Cardiac muscle cell (in vitro differentiated cells and primary cell): Measurements from ENCODE around the gene DNAJB6. TPM values are rescaled to one million over a fixed set of nuclear protein-coding genes. Genes with fewer than 3 reads are reported as not detected.

ENCODE experiments used
- DNase-seq, 2 donors: peaks; one replicate each; pipeline versions ENCODE4 v3.0.0 to v3.0.0-alpha.2; 2010 to 2017; ENCODE audit warnings: low read depth in 1 of 2, low spot score in 1 of 2
- H3K27ac ChIP-seq: fragments of 200-600 bp; sonication (generic); 2 replicates; pipeline ENCODE4 v1.5.1; 2016
- H3K27me3 ChIP-seq: fragments of 200-600 bp; sonication (generic); 2 replicates; pipeline ENCODE4 v1.6.0; 2016; ENCODE audit warnings: control low read depth
- H3K36me3 ChIP-seq: fragments of 200-600 bp; sonication (generic); 2 replicates; pipeline ENCODE4 v1.5.1; 2016; ENCODE audit warnings: control low read depth
- H3K4me1 ChIP-seq: fragments of 200-600 bp; sonication (generic); 2 replicates; pipeline ENCODE4 v1.8.1; 2017; ENCODE audit warnings: low read depth, mild to moderate bottlenecking, mixed run types
- H3K4me3 ChIP-seq: fragments of 200-600 bp; sonication (generic); 2 replicates; pipeline ENCODE4 v1.5.1; 2016; ENCODE audit warnings: mild to moderate bottlenecking
- H3K9me3 ChIP-seq: fragments of 200-600 bp; sonication (generic); 2 replicates; pipeline ENCODE4 v1.5.1; 2017; ENCODE audit warnings: low read depth, mild to moderate bottlenecking, control low read depth
- polyA plus RNA-seq: library from polyadenylated mRNA; unstranded; fragments of >200 nt; fragmentation: Nextera tagmentation; extraction: Ambion mirVana; gene quantifications from 2 replicates; pipeline ENCODE4 v1.2.1, GENCODE V29; 2016
- total RNA-seq: library from RNA; depleted of rRNA; stranded (reverse); fragments of >200 nt; gene quantifications from 2 replicates; pipeline ENCODE4 v1.2.3, GENCODE V29; 2016
- TF ChIP-seq, protein P1 (sequence below): IDR thresholded peaks from 2 replicates; pipeline ENCODE4 v1.5.1; 2012; ENCODE audit warnings: low read depth, mild to moderate bottlenecking, low read length

Gene DNAJB6
- total and polyA plus RNA-seq, 2 experiments from 2014 or later = 110 to 137 TPM

DNA sequence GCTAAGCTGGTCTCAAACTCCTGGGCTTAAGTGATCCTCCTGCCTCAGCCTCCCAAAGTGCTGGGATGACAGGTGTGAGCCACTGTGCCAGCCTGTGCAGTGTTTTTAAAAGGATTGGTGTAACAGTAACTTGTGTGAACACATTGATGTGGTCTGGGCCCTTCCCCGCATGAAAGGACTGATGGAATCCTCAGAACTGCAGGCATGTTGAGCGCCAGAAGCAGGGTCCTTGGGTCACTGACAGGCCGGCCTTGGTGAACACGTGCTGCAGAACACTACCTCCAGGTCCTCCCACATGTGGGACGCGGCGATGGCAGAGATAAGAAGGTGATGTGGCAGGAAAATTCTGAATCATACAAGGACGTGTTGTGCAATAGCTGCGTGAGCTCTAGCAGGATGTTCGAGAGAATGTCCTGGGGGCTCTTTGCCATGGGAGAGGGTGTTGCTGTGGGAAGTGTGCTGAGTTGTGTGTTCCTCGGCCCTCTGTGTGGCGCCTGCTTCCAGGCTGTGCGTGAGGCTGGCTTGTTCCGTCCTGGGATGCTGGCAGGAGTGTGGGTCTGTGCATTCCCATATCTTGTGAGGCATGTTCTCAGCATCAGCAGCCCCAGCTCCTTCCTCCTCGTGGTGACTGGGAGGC is 68.2 kb downstream of the DNAJB6 start:
- H3K4me1 ChIP-seq = no peaks in the 10 kb centered on the region
- TF ChIP-seq, protein P1, sequence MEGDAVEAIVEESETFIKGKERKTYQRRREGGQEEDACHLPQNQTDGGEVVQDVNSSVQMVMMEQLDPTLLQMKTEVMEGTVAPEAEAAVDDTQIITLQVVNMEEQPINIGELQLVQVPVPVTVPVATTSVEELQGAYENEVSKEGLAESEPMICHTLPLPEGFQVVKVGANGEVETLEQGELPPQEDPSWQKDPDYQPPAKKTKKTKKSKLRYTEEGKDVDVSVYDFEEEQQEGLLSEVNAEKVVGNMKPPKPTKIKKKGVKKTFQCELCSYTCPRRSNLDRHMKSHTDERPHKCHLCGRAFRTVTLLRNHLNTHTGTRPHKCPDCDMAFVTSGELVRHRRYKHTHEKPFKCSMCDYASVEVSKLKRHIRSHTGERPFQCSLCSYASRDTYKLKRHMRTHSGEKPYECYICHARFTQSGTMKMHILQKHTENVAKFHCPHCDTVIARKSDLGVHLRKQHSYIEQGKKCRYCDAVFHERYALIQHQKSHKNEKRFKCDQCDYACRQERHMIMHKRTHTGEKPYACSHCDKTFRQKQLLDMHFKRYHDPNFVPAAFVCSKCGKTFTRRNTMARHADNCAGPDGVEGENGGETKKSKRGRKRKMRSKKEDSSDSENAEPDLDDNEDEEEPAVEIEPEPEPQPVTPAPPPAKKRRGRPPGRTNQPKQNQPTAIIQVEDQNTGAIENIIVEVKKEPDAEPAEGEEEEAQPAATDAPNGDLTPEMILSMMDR = peak; percentile 2
- no peaks in the 10 kb centered on the region for H3K36me3 ChIP-seq

DNA sequence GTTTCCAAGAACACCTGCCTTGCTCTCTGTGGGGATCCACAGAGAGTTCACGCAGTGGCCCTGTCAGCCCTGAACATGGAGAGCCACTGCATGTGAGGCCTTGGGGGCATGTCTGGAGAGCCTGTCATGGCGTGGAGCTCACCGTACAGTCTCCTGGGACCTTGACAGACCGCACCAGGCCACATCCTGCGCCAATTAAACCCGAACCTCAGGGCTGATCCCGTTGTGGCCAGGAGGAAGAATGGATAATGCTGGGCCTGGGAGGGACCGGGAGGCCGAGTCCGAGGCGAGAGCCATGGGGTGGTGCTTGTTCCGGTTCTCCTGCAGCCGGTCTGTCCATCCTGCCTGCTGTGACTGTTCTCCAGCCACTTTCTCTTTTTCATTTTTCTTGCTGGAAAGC is 68.7 kb downstream of the DNAJB6 start:
- Histone ChIP-seq H3K9me3 (no peaks in the 10 kb centered on the region), H3K4me1 (no peaks in the 10 kb centered on the region), H3K4me3 (no peak overlapping the region), H3K27ac (no peak overlapping the region), H3K27me3 (no peaks in the 10 kb centered on the region), H3K36me3 (no peaks in the 10 kb centered on the region)
- no peak for DNase-seq
- TF ChIP-seq, protein P1 = no peak

More for the DNA sequence above, 68.2 kb downstream of the DNAJB6 start:
- Histone ChIP-seq H3K27me3 (no peaks in the 10 kb centered on the region), H3K9me3 (no peaks in the 10 kb centered on the region), H3K4me3 (no peak overlapping the region), H3K27ac (no peak overlapping the region)
- peak in 1 of 2 donors; percentile 95 for DNase-seq

DNA sequence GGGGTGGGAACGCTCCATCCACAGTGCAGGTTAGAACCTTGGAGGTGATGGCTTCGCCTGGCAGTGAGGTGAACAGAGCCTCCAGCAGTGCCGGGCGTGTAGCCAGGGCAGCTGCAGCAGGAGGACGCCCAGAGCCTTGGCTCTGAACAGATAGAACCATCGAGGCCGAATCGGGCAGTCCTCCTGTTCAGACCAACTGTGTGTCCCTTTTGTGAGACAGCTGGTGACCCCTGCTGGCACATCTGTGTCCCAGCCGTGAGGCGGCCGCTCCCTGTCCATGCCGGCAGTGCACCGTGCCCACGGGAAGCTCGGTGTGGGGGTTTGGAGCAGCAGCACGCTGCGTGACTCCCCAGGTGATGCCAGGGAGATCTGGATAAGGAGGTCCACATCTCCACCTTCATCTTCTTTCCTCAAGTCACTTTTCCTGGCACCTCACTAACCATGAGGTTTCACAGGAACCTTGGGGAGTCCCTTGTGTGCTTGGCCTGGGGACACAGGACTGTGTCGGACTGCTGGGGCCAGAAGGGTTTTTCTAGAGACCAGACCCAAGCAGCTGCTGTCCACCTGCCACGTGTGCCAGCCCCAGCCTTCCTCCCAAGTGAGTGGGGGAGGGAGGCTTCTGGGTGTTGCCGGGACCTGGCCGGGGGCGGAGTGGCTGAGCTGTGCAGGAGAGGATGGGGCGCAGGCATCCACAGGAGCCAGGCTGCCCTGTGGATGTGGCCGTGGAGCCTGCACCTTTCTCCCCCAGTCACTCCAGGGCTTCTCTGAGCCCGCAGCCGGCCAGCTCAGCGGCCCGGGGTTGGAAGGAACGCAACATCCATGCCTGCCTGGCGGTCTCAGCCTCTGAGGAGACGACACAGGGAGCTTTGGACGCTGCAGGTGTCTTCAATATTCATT is 69.4 kb downstream of the DNAJB6 start:
- no peak overlapping the region for H3K27ac ChIP-seq
- DNase-seq = no peak
- no peak overlapping the region for H3K4me3 ChIP-seq
- H3K36me3 ChIP-seq = no peaks in the 10 kb centered on the region
- TF ChIP-seq, protein P1 = no peak
- no peaks in the 10 kb centered on the region for H3K27me3 ChIP-seq
- H3K4me1 ChIP-seq = no peaks in the 10 kb centered on the region
- no peaks in the 10 kb centered on the region for H3K9me3 ChIP-seq

DNA sequence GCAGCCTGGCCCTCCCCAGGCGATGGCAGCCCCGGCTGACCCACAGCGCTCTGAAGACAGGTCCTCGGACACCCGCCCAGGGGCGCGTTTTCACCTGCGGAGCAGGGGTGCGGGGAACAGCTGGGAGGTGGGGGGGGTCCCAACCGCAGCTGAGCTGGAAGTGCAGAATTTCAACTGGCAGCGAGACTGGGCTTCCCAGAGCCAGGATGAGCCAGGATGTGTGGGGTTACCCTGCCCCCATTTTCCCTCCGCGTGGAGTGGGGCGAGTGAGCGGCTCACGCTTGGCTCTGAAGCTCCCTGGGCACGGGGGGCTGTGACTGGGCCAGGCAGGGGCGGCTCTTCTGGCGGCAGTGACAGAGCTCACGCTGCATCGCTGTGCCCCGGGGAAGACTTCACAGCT is 70.2 kb downstream of the DNAJB6 start:
- no peaks in the 10 kb centered on the region for H3K9me3 ChIP-seq
- TF ChIP-seq, protein P1 = no peak
- H3K4me3 ChIP-seq = no peak overlapping the region
- H3K27ac ChIP-seq = no peak overlapping the region
- H3K4me1 ChIP-seq = no peaks in the 10 kb centered on the region
- DNase-seq = no peak
- H3K27me3 ChIP-seq = no peaks in the 10 kb centered on the region
- H3K36me3 ChIP-seq = no peaks in the 10 kb centered on the region

DNA sequence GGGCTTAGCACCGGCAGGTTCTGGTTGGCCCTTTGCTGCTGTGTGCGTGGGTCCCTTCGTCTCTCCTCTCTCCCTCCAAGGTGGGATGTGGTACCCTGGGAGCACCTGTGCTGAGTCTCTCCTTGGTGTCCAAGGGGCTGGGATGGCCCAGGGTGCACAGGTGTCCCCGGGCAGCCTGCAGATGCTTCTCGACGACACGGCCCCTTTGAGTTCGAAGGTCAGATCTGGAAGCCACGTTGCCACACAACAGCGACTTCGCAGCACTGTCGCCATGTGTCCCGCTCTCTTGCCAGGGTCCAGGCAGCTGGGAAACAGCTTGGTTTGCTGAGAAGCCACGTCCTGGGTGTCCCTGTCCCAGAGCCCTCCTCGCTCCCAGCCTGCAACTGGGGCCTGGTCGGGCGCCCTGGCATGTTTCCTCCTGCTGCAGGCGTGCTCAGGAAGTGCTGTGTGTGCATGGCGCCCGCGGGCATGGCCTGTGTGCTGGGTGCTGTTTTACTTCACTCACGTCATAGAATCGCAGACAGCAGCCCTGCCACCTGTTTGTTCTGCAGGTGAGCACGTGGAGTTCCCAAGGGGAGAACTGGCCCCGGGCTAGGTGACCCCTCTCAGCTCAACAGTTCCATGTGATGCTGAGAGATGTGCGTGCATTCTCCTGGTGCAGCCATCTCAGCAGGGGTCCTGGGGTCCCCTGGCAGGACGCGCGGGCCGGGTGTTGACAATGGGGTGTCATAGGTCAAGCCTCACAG is 70.9 kb downstream of the DNAJB6 start:
- H3K27me3 ChIP-seq = no peaks in the 10 kb centered on the region
- no peaks in the 10 kb centered on the region for H3K9me3 ChIP-seq
- TF ChIP-seq, protein P1 = no peak
- no peaks in the 10 kb centered on the region for H3K36me3 ChIP-seq
- no peak for DNase-seq
- H3K27ac ChIP-seq = no peak overlapping the region
- no peaks in the 10 kb centered on the region for H3K4me1 ChIP-seq
- H3K4me3 ChIP-seq = no peak overlapping the region
